Measurements from ENCODE around the gene IFI27. TPM values are rescaled to one million over a fixed set of nuclear protein-coding genes. Genes with fewer than 3 reads are reported as not detected.
A peak's percentile ranks its signal among the peaks of the same experiment; 100 is the strongest.

Gene IFI27
- total and polyA plus RNA-seq, 10 of the 15 experiments (the other 5 are each of a cell fraction or from before 2014, with no cell fraction given) = 1.1 to 45.5 (median 3.3) TPM

DNA sequence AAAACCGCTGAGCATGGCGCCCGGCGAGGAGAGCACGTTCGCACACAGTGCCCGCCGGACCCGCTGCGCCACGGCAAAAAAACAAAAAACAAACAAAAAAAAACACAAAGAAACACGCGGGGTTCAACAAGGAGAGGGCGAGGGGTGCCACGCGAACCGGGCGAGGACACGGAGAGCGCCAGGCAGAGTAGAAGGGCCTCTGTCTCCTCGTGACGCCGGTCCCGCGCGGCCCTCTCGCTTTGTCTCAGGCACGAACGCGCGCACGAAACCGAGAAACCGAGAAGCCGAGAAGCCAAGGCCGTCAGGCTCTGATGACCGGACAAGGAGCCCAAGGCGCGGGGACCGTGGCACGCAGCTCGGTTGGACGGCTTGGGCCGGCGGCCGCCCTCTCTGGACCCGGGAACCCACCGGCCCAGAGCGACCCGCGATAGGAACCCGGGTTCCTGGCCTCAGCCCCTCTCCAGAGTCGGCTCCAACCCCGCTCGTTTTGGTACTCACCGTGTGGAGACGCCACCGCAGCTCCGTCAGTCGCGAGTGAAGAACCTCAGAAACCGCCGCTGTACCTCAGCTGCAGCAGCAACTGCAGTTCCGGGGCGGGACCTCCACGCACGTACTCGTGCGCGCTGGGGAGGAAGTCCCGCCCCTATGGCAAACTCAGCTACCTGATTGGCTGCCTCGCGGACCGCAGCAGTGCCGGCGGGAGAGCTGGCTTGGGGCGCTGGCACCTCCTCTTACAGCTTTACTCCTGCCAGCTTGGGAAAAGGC lies 29.7 kb upstream of the IFI27 start, which contains the start of the genes DDX24 and IFI27L1:
Gene DDX24, minus strand, starts transcription at position 582 of the 765 bp plus-strand sequence. CDS start 1,460 bp downstream, outside the sequence.
Gene IFI27L1, plus strand, starts transcription at position 690 of the 765 bp plus-strand sequence. CDS start 15,628 bp downstream, outside the sequence.
- POLR2A ChIA-PET = interaction anchor here (1.0 to 3.0 kb wide), 3 partner anchors 9 to 48 kb away, joined by 6 to 14 read pairs (median 6); partner anchors contain the start of gene IFI27L2
- BruUV-seq (replicated peaks) = no TSS peak
- in situ Hi-C loops (cut with MboI) (no loop called here), intact Hi-C loops (cut with micrococcal nuclease; ENCODE audit: unreplicated experiment) (loop anchor here (5.0 kb wide), 1 partner anchor 104 kb away; the partner anchor contains the start of gene ASB2)
- ATAC-seq = peak; percentile 96
- Histone ChIP-seq H3K79me2 (ENCODE audit: control insufficient read depth, insufficient read depth, low read length) (peaks cover 57% of the 10 kb centered on the region), H3K4me3 (peak within 1 kb of the TSS; percentile 72), H4K20me1 (ENCODE audit: control insufficient read depth, insufficient read depth) (peaks cover 5% of the 10 kb centered on the region; the same call in 1 of the 2 replicates), H2AFZ (ENCODE audit: control insufficient read depth, low read depth, low read length) (peak within 1 kb of the TSS; percentile 98), H3K4me1 (ENCODE audit: control insufficient read depth, insufficient read depth, low read length) (peaks cover 3% of the 10 kb centered on the region), H3K9ac (ENCODE audit: control insufficient read depth, insufficient read depth, low read length) (peak within 1 kb of the TSS; percentile 98), H3K4me2 (ENCODE audit: control insufficient read depth, insufficient read depth) (peak within 1 kb of the TSS; percentile 89), H3K36me3 (ENCODE audit: control insufficient read depth in 2 of 2, insufficient read depth in 2 of 2, low read length in 1 of 2) (peaks cover 0 to 20% of the 10 kb centered on the region in 2 experiments; a peak in 3 of 4 replicates), H3K9me3 (replicated peaks; ENCODE audit: control insufficient read depth, insufficient read depth, low read length) (peaks cover 10% of the 10 kb centered on the region), H3K27ac (ENCODE audit: control insufficient read depth, insufficient read depth) (peak within 1 kb of the TSS; percentile 96), H3K27me3 (replicated peaks in 1 of 2; ENCODE audit: control insufficient read depth in 2 of 2, insufficient read depth in 2 of 2, low read length in 1 of 2) (no peaks in the 10 kb centered on the region)
- SMC1A ChIA-PET (ENCODE audit: uncharacterized antibody, unreplicated experiment) = interaction anchor here (1.2 to 2.8 kb wide), 6 partner anchors 12 to 141 kb away, joined by 3 to 10 read pairs (median 7); no protein-coding TSS in a partner anchor
- CTCF ChIA-PET = interaction anchor here (0.6 to 4.5 kb wide), 18 partner anchors 12 to 191 kb away, joined by 3 to 17 read pairs (median 4); partner anchors contain the start of gene OTUB2
- under 1% methylated on average over 76 of the region's 77 CpGs for WGBS (ENCODE audit: insufficient coverage, insufficient replicate concordance, low lambda C conversion rate, missing lambda C conversion rate)
- peak; percentile 86 for FAIRE-seq
- RAD21 ChIA-PET (ENCODE audit: unreplicated experiment) = interaction anchor here (0.5 to 2.0 kb wide), 10 partner anchors 24 to 1434 kb away, joined by 3 to 13 read pairs (median 3); partner anchors contain the start of gene IFI27L2
- peak; percentile 85 for DNase-seq (ENCODE audit: low read depth, low spot score)
- TF ChIP-seq RBBP5 (conservative IDR thresholded peaks at IDR 0.05) (no peak), PAX8 (IDR thresholded peaks at IDR 0.05) (no peak), HDGF (IDR thresholded peaks at IDR 0.05) (no peak), BACH1 (IDR thresholded peaks at IDR 0.05; ENCODE audit: borderline replicate concordance) (0 out of 2 replicates have a peak, but pooled peaks have one; percentile 18), ZNF24 (IDR thresholded peaks at IDR 0.05) (no peak), TARDBP (IDR thresholded peaks at IDR 0.05; ENCODE audit: borderline replicate concordance) (no peak; the same call in 1 of the 2 replicates), MYC (IDR thresholded peaks at IDR 0.05; ENCODE audit: insufficient read depth, insufficient read length, insufficient replicate concordance, low read length, severe bottlenecking) (no peak), NR2F1 (conservative IDR thresholded peaks at IDR 0.05) (peak; percentile 58), CBFB (IDR thresholded peaks at IDR 0.05; ENCODE audit: low read depth) (peak; percentile 87)
- TF ChIP-seq, protein P1, sequence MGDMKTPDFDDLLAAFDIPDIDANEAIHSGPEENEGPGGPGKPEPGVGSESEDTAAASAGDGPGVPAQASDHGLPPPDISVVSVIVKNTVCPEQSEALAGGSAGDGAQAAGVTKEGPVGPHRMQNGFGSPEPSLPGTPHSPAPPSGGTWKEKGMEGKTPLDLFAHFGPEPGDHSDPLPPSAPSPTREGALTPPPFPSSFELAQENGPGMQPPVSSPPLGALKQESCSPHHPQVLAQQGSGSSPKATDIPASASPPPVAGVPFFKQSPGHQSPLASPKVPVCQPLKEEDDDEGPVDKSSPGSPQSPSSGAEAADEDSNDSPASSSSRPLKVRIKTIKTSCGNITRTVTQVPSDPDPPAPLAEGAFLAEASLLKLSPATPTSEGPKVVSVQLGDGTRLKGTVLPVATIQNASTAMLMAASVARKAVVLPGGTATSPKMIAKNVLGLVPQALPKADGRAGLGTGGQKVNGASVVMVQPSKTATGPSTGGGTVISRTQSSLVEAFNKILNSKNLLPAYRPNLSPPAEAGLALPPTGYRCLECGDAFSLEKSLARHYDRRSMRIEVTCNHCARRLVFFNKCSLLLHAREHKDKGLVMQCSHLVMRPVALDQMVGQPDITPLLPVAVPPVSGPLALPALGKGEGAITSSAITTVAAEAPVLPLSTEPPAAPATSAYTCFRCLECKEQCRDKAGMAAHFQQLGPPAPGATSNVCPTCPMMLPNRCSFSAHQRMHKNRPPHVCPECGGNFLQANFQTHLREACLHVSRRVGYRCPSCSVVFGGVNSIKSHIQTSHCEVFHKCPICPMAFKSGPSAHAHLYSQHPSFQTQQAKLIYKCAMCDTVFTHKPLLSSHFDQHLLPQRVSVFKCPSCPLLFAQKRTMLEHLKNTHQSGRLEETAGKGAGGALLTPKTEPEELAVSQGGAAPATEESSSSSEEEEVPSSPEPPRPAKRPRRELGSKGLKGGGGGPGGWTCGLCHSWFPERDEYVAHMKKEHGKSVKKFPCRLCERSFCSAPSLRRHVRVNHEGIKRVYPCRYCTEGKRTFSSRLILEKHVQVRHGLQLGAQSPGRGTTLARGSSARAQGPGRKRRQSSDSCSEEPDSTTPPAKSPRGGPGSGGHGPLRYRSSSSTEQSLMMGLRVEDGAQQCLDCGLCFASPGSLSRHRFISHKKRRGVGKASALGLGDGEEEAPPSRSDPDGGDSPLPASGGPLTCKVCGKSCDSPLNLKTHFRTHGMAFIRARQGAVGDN (IDR thresholded peaks at IDR 0.05) = peak; percentile 53
- TF ChIP-seq, protein P2, sequence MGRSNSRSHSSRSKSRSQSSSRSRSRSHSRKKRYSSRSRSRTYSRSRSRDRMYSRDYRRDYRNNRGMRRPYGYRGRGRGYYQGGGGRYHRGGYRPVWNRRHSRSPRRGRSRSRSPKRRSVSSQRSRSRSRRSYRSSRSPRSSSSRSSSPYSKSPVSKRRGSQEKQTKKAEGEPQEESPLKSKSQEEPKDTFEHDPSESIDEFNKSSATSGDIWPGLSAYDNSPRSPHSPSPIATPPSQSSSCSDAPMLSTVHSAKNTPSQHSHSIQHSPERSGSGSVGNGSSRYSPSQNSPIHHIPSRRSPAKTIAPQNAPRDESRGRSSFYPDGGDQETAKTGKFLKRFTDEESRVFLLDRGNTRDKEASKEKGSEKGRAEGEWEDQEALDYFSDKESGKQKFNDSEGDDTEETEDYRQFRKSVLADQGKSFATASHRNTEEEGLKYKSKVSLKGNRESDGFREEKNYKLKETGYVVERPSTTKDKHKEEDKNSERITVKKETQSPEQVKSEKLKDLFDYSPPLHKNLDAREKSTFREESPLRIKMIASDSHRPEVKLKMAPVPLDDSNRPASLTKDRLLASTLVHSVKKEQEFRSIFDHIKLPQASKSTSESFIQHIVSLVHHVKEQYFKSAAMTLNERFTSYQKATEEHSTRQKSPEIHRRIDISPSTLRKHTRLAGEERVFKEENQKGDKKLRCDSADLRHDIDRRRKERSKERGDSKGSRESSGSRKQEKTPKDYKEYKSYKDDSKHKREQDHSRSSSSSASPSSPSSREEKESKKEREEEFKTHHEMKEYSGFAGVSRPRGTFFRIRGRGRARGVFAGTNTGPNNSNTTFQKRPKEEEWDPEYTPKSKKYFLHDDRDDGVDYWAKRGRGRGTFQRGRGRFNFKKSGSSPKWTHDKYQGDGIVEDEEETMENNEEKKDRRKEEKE (IDR thresholded peaks at IDR 0.05) = no peak
- TF ChIP-seq, protein P3, sequence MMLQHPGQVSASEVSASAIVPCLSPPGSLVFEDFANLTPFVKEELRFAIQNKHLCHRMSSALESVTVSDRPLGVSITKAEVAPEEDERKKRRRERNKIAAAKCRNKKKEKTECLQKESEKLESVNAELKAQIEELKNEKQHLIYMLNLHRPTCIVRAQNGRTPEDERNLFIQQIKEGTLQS (IDR thresholded peaks at IDR 0.05; ENCODE audit: borderline replicate concordance, extremely low read depth, low read depth, low read length) = no peak
